K562 (cell line): ENCODE measurements around the gene PHF12. TPM values are rescaled to one million over a fixed set of nuclear protein-coding genes. Genes with fewer than 3 reads are reported as not detected.

ENCODE experiments used
- ATAC-seq: fragments of 200-7000 bp; cut with Tn5 transposase; 3 replicates; pipeline ENCODE4 v1.9.1; 2020; ENCODE audit warnings: moderate library complexity
- BruUV-seq: library from RNA; stranded (reverse); fragments of 400-500 nt; replicated peaks from 2 replicates; lab custom pipeline; 2021; lab: Mats Ljungman, UMichigan
- CTCF ChIA-PET: fragments of 300-600 bp; formaldehyde crosslinking; extraction: SDS; loops from one replicate; lab custom pipeline; 2021; ENCODE audit warnings: low intra/inter-chr PET ratio; lab: Yijun Ruan, JAX
- POLR2A ChIA-PET: fragments of 300-600, 350-650 bp; sonication (Branson Sonifier 250); formaldehyde crosslinking; extraction: SDS; loops from one replicate; lab custom pipeline; 2021; ENCODE audit warnings: antibody characterized with exemption, inconsistent platforms; lab: Yijun Ruan, JAX
- DNase-seq, 4 experiments: peaks; one replicate each; pipeline versions ENCODE4 v3.0.0 to v3.0.0-alpha.2; 2011 to 2018; ENCODE audit warnings: low spot score in 3 of 4, mixed read lengths in 3 of 4; ENCODE audit errors: extremely low read depth in 1 of 4
- FAIRE-seq: peaks from 2 replicates; lab custom pipeline; 2011; peaks lifted over from hg19 to GRCh38; lab: Jason Lieb, UNC
- H2AFZ ChIP-seq: 2 replicates; pipeline ENCODE4 v1.6.0; 2011; ENCODE audit warnings: low read depth, low read length, control low read depth, inconsistent platforms
- H3K27ac ChIP-seq: fragments of 200-600 bp; 3 replicates; pipeline ENCODE4 v1.8.0; 2011; ENCODE audit warnings: low read depth, mild to moderate bottlenecking, control low read depth, inconsistent platforms, low read length, moderate library complexity, mixed read lengths; ENCODE audit errors: extremely low read depth
- H3K27me3 ChIP-seq, 2 experiments: fragments of 300-600 bp in 1 of 2; 2 replicates in 1 of 2; 3 replicates in 1 of 2; pipeline versions ENCODE4 v1.6.0 to v1.8.0; 2011; ENCODE audit warnings: inconsistent platforms in 2 of 2, low read length in 2 of 2, mild to moderate bottlenecking in 1 of 2, mixed read lengths in 1 of 2, moderate library complexity in 1 of 2; ENCODE audit not compliant: control insufficient read depth in 2 of 2, insufficient read depth in 2 of 2
- H3K36me3 ChIP-seq: fragments of 300-600 bp; 3 replicates; pipeline ENCODE4 v1.8.0; 2011; ENCODE audit warnings: mild to moderate bottlenecking, low read length, inconsistent platforms; ENCODE audit not compliant: control insufficient read depth, insufficient read depth
- H3K4me1 ChIP-seq, 2 experiments: fragments of 200-600 bp in 1 of 2; replicated peaks in 1 of 2; 2 replicates in 1 of 2; 3 replicates in 1 of 2; pipeline versions ENCODE4 v1.5.1 to v1.8.0; 2011; ENCODE audit warnings: inconsistent platforms in 2 of 2, low read length in 2 of 2, mild to moderate bottlenecking in 1 of 2, mixed read lengths in 1 of 2, moderate library complexity in 1 of 2; ENCODE audit not compliant: control insufficient read depth in 2 of 2, insufficient read depth in 2 of 2
- H3K4me2 ChIP-seq: 2 replicates; pipeline ENCODE4 v1.6.1; 2011; ENCODE audit warnings: low read length, control low read depth, inconsistent platforms, mixed read lengths; ENCODE audit not compliant: insufficient read depth
- H3K4me3 ChIP-seq: fragments of 200-600 bp; sonication (generic), shearing (Covaris generic); 2 replicates; pipeline ENCODE4 v1.5.1; 2016; ENCODE audit warnings: control low read depth, inconsistent platforms
- H3K79me2 ChIP-seq: fragments of 200-600 bp; 3 replicates; pipeline ENCODE4 v1.8.0; 2011; ENCODE audit warnings: low read length, inconsistent platforms; ENCODE audit not compliant: control insufficient read depth, insufficient read depth
- H3K9ac ChIP-seq, 2 experiments: 2 replicates each; pipeline versions ENCODE4 v1.6.0 to v1.6.1; 2011; ENCODE audit warnings: low read depth in 2 of 2, low read length in 2 of 2, control low read depth in 1 of 2, inconsistent platforms in 1 of 2, mild to moderate bottlenecking in 1 of 2, mixed read lengths in 1 of 2; ENCODE audit not compliant: insufficient read depth in 1 of 2
- H3K9me1 ChIP-seq: one replicate; pipeline ENCODE4 v1.6.0; 2011; ENCODE audit warnings: inconsistent platforms, mild to moderate bottlenecking, low read length, moderate library complexity; ENCODE audit not compliant: control insufficient read depth, insufficient read depth
- H3K9me3 ChIP-seq: replicated peaks from 2 replicates; pipeline ENCODE4 v1.5.1; 2011; ENCODE audit warnings: low read depth, low read length, inconsistent platforms; ENCODE audit not compliant: control insufficient read depth, insufficient read depth
- H4K20me1 ChIP-seq: replicated peaks from 2 replicates; pipeline ENCODE4 v1.6.1; 2011; ENCODE audit warnings: low read length, inconsistent platforms, mixed read lengths; ENCODE audit not compliant: control insufficient read depth, insufficient read depth
- ARID2 ChIP-seq: fragments of 450-650 bp; IDR thresholded peaks from 2 replicates; pipeline ENCODE4 v1.6.1; 2017; ENCODE audit warnings: antibody characterized with exemption, mild to moderate bottlenecking
- CREM ChIP-seq: IDR thresholded peaks from 2 replicates; pipeline ENCODE4 v1.6.1; 2014; ENCODE audit warnings: antibody characterized with exemption, low read depth
- ERF ChIP-seq: fragments of 450-650 bp; formaldehyde crosslinking; IDR thresholded peaks from 2 replicates; pipeline ENCODE4 v1.4.0; 2020; ENCODE audit warnings: mild to moderate bottlenecking, mixed read lengths
- HINFP ChIP-seq: fragments of 450-650 bp; conservative IDR thresholded peaks from 2 replicates; pipeline ENCODE4 v1.6.1; 2016; ENCODE audit warnings: missing genetic modification characterization, low read depth, mild to moderate bottlenecking, control low read depth, missing compliant biosample characterization
- HNRNPH1 ChIP-seq: fragments of 200-400 bp; formaldehyde crosslinking; optimal IDR thresholded peaks from 2 replicates; pipeline ENCODE3; 2017; ENCODE audit warnings: low read depth, mild to moderate bottlenecking, low read length, moderate library complexity
- NFXL1 ChIP-seq: fragments of 450-650 bp; formaldehyde crosslinking; IDR thresholded peaks from 2 replicates; pipeline ENCODE4 v1.4.0; 2021; ENCODE audit warnings: mild to moderate bottlenecking
- NKRF ChIP-seq: fragments of 450-650 bp; IDR thresholded peaks from 2 replicates; pipeline ENCODE4 v1.6.1; 2016; ENCODE audit warnings: borderline replicate concordance
- PATZ1 ChIP-seq: fragments of 250-450 bp; sonication (Bioruptor Pico); IDR thresholded peaks from 2 replicates; pipeline ENCODE4 v1.5.0; 2020; ENCODE audit warnings: mild to moderate bottlenecking, borderline replicate concordance
- POLR3A ChIP-seq: IDR thresholded peaks from 2 replicates; pipeline ENCODE4 v1.6.1; 2011; ENCODE audit warnings: borderline replicate concordance, mild to moderate bottlenecking, moderate library complexity; ENCODE audit not compliant: insufficient read length, insufficient read depth; ENCODE audit errors: extremely low read depth
- SREBF2 ChIP-seq: sonication (generic); formaldehyde crosslinking; IDR thresholded peaks from 2 replicates; pipeline ENCODE4 v1.4.0; 2020; ENCODE audit warnings: mild to moderate bottlenecking, missing genetic modification reagents
- ZBTB26 ChIP-seq: fragments of 450-650 bp; formaldehyde crosslinking; IDR thresholded peaks from 2 replicates; pipeline ENCODE4 v1.4.0; 2022; ENCODE audit warnings: missing genetic modification characterization
- ZC3H8 ChIP-seq: fragments of 450-650 bp; IDR thresholded peaks from 2 replicates; pipeline ENCODE4 v1.6.1; 2017
- ZNF124 ChIP-seq: sonication (generic); formaldehyde crosslinking; IDR thresholded peaks from 2 replicates; pipeline ENCODE4 v1.8.1; 2022; ENCODE audit warnings: missing genetic modification reagents
- ZNF212 ChIP-seq: fragments of 450-650 bp; formaldehyde crosslinking; IDR thresholded peaks from 2 replicates; pipeline ENCODE4 v1.4.0; 2020; ENCODE audit warnings: mild to moderate bottlenecking
- WGBS: fragments of 100-300 bp; shearing (Covaris generic); methylation state at CpG from one replicate; pipeline ENCODE4 v1.1.6; 2016; ENCODE audit warnings: low coverage, mixed read lengths; ENCODE audit not compliant: insufficient coverage; ENCODE audit errors: missing lambda C conversion rate; 5-methylcytosine and 5-hydroxymethylcytosine counted together
- in situ Hi-C: fragments of 300-500 bp; cut with MboI; formaldehyde crosslinking; loops from 4 replicates; pipeline ENCODE4 v1.15.0; 2018; ENCODE audit warnings: inconsistent platforms, mixed read lengths
- intact Hi-C: fragments of 100-400 bp; cut with micrococcal nuclease; formaldehyde crosslinking; loops from 2 replicates; pipeline ENCODE4 v1.14.2; 2022
- polyA plus RNA-seq, 8 experiments: library from polyadenylated mRNA; depleted of rRNA in 4 of 8; stranded (reverse) in 5 of 8; unstranded in 3 of 8; fragments of >200 nt; fragmentation: Nextera tagmentation in 2 of 8; fragmentation: Illumina TruSeq in 1 of 8; extraction: Ambion mirVana in 2 of 8; extraction: Trizol in 1 of 8; gene quantifications; 2 replicates each; pipeline versions ENCODE4 v1.2.1 to v1.2.3, GENCODE V29; 2011 to 2014; ENCODE audit warnings: inconsistent platforms in 1 of 8, missing spikeins in 1 of 8
- total RNA-seq, 7 experiments: library from RNA; depleted of rRNA in 6 of 7; stranded (reverse); fragments of >200 nt in 6 of 7; fragmentation: Illumina TruSeq in 2 of 7; extraction: Trizol in 2 of 7; gene quantifications; 2 replicates each; pipeline versions ENCODE4 v1.2.1 to v1.2.3, GENCODE V29; 2011 to 2021; ENCODE audit warnings: low replicate concordance in 1 of 7

PHF12 gene
- total and polyA plus RNA-seq, 9 of the 15 experiments (the other 6 are each of a cell fraction or from before 2014, with no cell fraction given), result 0.82 to 31.3 (median 13.5) TPM

- WGBS, result 37% methylated on average over 4 of the region's 4 CpGs
These were observed 3.0 kb downstream of the PHF12 start for GRCh38 chr17:28948342-28948741.

More at GRCh38 chr17:28948342-28948741, 3.0 kb downstream of the PHF12 start:
- TF ChIP-seq HNRNPH1 (no peak), ZNF212 (CRISPR knock-in tag) (no peak), POLR3A (no peak), PATZ1 (CRISPR knock-in tag) (no peak), SREBF2 (CRISPR knock-in tag) (no peak), NKRF (no peak), ERF (no peak), ZBTB26 (CRISPR knock-in tag) (no peak), ZNF124 (CRISPR knock-in tag) (no peak), HINFP (tag) (no peak), CREM (no peak), NFXL1 (CRISPR knock-in tag) (no peak), ARID2 (no peak), ZC3H8 (no peak)
- Histone ChIP-seq H3K79me2 (peaks cover 79% of the 10 kb centered on the region), H3K9me1 (no peaks in the 10 kb centered on the region), H3K4me1 (peaks cover 18 to 20% of the 10 kb centered on the region in 2 experiments), H4K20me1 (peaks cover 6% of the 10 kb centered on the region; the same call in 1 of the 2 replicates), H3K27ac (no peak overlapping the region), H3K4me3 (peak overlapping the region; percentile 61; the same call in 1 of the 2 replicates), H3K4me2 (peak overlapping the region; percentile 92), H3K9ac (peak overlapping the region in 1 of 2 experiments; percentile 80; a peak in 3 of 4 replicates), H2AFZ (no peak overlapping the region), H3K9me3 (no peaks in the 10 kb centered on the region), H3K27me3 (no peaks in the 10 kb centered on the region), H3K36me3 (peaks cover 48% of the 10 kb centered on the region)
- CTCF ChIA-PET, result interaction anchor here (0.6 kb wide), 1 partner anchor 48 kb away, joined by 4 read pairs; no protein-coding TSS in a partner anchor
- no peak for DNase-seq
- ATAC-seq, result no peak
- no peak for FAIRE-seq
- in situ Hi-C loops, result no loop called here
- POLR2A ChIA-PET, result interaction anchor here (1.3 to 2.5 kb wide), 2 partner anchors 10 to 18 kb away, joined by 3 to 24 read pairs; no protein-coding TSS in a partner anchor
- no TSS peak for BruUV-seq
- intact Hi-C loops, result no loop called here
